ENCODE results near the gene EEF2KMT.
"Not testable (repeated sequence)": the region's sequence is repeated elsewhere in the genome, so short reads cannot be mapped to it uniquely, and the experiment has no call there.

Gene EEF2KMT

DNA sequence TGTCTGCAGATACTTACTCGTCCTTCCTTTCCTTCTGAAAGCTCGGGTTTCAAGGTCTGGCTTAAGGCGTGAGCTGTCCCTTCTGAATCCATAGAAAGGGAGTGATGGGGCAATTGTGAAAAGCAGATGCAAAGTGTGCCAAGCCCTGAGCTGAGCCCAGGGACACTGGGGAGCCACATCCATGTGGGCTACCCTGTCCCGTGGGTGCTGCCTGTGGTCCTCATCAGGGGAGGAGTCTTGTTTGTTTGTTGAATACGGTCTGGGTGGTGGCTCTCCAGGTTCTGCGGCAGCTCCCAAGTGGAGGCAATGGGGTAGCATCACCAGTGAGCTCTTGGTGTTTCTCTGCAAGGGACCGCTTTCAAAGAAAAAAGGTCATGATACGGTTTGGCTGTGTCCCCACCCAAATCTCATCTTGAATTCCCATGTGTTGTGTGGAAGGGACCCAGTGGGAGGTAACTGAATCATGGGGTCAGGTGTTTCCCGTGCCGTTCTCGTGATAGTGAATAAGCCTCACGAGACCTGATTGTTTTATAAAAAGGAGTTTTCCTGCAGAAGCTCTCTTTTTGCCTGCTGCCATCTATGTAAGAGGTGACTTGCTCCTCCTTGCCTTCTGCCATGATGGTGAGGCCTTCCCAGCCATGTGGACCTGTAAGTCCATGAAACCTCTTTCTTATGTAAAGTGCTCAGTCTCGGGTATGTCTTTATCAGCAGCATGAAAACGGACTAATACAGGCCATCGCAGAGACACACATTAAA lies 27.0 kb downstream of the EEF2KMT start:
- no peak for DNase-seq

DNA sequence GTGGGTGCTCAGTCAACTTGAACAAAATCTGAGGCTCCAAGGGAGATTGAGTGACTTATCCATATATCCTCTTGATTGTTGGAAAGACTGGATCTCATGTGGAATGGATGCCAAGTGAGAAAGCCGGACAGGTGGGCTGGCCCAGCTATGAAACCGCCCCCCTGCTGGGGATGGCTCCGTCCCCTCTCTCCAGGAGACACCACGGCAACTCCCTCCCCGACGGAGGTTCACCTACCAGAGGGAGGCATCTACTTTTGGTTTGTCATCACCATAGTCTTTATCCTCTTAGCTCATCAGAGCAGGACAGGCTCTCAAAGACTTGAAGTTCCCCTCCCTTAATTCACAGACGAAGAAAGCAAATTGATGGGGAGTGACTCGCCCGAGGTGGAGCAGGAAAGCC lies 27.7 kb downstream of the EEF2KMT start:
- DNase-seq = no peak

DNA sequence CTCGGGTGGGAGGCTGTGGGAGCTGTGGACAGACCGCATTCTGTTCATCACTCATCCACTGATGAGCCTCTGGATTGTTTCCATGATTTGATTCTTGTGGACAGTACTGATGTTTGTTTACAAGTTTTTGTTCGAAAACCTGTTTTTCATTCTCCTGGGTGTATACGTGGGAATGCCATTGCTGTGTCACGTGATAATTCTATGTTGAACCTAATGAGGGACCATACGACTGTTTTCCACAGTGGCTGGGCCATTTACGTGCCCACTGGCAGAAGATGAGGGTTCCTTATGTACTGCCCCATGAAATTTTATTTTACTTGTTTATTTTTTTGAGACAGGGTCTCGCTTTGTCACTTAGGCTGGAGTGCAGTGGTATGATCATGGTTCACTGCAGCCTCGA lies 28.5 kb downstream of the EEF2KMT start:
- no peak for DNase-seq

DNA sequence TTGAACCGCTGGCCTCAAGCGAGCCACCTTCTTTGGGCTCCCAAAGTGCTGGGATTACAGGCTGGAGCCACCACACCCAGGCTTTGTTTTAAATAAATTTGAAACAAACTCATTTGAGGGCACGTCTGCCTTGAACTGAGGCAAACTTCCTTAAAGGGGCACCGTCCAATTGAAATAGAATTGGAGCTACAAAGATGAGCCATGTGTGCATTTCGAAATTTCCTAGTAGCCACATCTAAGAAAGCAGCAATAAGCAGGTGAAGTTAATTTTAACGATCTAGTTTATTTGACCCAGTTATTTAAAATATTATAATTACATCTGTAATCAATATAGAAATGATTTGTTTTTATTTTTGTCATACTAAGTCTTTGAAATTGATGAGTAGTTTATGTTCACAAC lies 31.1 kb downstream of the EEF2KMT start:
- no peak for DNase-seq

DNA sequence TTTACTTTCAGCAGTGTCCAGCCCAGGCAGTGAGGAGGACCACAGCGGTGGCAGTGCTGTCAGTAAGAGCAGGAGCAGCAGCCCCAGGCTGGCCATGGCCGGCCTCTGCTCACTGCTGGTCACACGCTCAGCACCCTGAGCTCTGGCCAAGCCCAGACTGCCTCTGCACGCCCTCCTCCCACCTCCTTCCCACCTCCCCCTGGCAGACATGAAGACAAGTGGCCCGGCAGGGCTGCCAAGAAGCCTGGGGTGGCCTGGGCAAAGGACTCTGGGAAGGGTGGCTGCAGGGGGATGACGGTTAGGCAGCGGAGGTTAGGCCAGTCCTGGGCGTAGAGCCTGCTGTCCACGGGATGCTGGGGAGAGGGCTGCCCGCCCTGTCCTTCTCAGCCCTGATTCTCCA lies 31.8 kb downstream of the EEF2KMT start, which contains the start of gene C16orf89:
Gene C16orf89 (minus strand): TSS at position 144 of the 400 bp plus-strand sequence. CDS start 48 bp downstream, at position 96.
- DNase-seq = no peak

DNA sequence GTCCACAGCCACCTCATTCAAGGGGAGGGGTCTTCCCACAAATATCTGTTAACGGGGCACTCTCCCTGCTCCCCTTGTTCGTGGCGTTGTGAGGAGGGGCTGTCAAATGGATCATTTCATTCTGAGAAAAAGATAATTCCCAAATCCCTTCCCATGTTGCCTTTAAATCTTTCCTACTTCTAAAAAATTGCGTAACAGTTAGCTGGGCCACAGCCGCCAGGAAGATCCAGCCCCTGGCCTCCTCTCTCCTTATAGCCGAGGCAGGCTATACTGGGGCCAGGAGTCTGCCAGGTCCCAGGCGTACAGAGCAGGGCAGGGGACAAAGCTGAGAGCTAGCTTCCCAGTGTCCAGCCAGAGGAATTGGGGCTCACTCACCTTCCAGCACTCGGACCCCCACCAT lies 32.3 kb downstream of the EEF2KMT start:
- DNase-seq = no peak

DNA sequence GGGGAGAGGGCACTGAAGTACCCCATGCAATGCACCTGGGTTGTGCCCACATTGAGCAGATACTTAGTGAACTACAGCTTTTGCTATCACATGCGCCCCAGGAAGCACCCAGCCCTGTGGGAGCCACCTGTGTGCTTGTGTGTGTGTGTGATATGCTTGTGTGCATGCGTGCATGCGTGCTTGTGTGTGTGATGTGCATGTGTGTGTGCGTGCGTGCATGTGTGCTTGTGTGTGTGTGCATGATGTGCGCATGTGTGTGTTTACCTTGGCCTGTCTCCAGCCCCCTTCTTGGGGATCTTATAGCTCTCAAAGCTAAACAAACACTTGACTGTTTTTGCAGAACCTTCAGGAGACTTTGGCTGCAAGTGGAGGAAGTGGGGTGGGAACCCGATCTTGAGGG lies 32.7 kb downstream of the EEF2KMT start:
- peak; percentile 66 for DNase-seq

DNA sequence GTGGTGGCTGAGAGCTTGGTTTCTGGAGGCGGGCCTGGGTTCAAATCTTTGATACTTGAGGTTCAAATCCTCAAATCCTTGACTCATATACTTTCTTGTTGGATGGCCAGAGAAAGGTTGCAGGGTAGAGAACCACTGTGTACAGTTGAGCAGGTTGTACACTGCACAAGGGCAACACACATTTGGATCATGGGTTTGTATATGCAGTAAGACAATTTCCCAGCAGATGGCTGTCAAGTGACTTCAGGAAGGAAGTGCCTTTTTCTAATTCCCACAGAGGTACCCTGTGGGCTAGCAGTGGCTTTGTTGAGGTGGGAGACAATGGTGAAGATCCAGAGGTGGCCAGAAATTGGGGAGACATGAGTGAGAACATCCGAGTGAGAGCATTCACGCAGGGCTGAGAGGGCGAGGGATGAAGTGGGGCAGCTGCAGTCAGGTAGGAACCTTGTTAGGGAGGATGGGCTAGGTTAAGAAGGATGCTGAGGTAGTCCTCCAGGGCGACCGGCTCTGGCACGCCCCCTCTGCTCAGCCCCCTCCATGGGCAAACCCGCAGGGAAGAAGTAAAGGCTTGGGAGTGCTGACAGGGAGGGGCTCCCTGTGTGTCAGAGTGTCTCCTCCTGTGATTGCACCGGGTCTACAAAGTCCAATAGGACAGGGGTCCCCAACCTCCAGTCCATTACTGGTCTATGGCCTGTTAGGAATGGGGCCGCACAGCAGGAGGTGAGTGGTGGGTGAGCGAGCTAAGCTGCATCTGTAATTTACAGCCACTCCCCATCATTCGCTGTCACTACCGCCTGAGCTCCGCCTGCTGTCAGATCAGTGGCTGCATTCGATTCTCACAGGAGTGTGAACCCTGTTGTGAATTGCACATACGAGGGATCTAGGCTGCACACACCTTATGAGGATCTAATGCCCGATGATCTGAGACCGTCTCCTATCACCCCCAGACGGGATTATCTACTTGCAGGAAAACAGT lies 34.5 kb downstream of the EEF2KMT start:
- DNase-seq = peak; percentile 56

DNA sequence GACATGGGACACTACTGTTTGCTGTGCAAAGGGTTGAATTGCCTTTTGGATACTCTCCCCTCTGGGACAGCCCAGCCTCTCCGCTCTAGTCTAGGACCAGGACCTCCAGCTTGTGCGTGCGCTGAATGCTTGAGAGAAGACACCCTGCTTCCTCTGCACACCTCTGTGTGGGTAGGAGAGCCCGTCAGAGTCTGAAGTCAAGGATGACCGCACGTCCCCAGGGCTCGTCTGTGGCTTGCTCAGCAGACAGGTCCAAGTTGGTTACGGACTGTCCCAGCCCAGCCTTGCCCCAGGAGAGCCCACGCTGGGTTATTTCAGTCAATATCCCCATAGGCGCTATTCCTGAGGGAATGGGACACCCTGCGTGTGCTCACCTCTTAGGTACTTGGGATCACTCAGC lies 35.5 kb downstream of the EEF2KMT start:
- DNase-seq = no peak

DNA sequence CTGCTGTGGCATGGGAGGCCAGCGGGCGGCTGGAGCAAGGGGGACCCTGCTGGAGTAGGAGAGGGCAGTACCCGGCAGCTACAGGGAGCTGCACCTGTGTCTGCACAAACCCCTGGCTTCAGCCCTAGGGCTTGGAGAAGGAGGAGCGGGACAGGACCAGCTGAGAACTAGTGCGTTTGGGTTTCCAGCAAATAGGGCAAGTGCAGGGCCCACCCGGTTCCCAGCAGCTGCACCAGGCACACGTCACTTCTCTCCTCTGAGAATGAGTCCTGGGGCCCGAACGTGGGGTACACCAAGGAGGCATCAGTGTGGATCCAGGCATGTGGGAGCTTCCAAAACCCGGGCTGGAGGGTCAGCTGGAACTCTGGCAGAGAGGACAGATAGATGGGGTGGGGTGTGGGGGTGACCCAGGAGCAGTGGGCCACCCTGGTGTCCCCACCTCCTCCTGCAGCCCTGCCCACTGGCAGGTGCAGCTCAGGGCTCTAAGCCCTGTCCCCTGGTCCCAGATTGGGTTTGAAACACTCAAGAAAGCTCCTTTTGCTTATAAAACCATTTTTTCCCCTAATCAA lies 37.4 kb downstream of the EEF2KMT start:
- no peak for DNase-seq

DNA sequence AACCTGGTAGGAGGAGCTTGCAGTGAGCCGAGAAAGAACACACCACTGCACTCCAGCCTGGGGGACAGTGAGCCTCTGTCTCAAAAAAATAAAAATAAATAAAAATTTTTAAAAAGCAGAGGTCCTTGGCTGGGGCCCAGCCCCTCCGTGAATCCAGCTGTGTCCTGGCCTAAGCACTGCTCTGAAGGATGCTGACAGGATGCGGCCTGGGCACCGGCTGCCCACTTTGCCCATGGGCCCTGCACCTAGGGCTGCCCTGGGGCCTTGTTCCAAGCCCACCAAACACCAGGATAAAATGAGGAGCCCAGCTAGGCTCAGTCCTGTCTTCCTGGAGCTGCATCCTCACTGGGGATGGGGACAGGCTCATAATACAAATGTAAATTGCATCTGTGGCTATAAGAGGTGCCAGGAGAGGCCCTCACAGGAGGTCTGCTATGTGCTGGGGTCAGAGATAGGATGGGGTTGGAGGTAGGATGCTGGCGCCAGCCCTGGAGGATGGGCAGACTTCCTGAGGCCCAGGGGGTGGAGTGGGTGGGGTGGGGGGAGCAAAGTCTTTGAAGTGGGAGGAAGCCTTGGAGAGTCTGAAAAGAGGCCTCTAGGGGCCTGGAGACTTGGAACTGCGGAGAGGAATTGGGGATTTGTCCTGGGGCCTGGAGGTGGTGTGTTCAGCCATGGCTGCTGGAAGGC lies 38.1 kb downstream of the EEF2KMT start:
- no peak for DNase-seq

DNA sequence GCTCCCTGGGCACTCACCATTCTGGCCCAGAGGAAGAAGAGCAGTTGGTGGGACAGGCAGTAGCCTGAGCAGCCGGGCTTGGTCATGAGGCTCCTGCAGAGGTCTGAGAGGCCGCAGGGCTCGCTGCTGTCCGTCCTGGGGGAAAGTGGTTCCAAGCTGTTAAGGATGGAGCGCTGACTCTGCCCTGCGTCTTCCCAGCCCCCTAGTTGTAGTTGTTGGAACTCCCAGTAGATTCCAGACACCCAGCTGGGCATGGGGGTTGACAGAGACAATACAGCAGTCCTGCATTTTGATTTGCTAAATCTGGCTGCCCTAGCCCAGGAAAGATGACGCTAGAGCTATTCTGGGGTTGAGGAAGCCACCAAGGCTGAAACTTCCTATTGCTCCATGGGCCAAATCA lies 39.1 kb downstream of the EEF2KMT start:
- peak; percentile 11 for DNase-seq

DNA sequence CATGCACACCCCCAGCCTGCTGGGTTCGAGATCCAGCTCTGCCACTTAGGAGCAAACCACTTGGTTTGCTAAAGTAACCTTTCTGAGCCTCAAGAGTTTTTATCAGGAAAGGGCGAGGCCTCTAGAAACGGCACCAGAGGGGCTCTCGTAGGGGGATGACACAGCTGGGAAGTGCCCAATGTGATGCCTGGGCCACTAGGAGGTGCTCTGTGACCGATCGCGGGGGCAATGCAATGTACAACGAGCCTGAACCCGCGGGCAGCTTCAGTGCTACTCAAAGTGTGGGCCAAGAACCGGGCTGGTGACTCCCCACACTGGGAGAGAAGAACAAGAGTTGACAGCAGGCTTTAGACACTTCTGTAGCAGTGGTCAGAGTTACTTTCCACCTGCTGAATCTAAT lies 41.2 kb downstream of the EEF2KMT start:
- DNase-seq = peak; percentile 56

DNA sequence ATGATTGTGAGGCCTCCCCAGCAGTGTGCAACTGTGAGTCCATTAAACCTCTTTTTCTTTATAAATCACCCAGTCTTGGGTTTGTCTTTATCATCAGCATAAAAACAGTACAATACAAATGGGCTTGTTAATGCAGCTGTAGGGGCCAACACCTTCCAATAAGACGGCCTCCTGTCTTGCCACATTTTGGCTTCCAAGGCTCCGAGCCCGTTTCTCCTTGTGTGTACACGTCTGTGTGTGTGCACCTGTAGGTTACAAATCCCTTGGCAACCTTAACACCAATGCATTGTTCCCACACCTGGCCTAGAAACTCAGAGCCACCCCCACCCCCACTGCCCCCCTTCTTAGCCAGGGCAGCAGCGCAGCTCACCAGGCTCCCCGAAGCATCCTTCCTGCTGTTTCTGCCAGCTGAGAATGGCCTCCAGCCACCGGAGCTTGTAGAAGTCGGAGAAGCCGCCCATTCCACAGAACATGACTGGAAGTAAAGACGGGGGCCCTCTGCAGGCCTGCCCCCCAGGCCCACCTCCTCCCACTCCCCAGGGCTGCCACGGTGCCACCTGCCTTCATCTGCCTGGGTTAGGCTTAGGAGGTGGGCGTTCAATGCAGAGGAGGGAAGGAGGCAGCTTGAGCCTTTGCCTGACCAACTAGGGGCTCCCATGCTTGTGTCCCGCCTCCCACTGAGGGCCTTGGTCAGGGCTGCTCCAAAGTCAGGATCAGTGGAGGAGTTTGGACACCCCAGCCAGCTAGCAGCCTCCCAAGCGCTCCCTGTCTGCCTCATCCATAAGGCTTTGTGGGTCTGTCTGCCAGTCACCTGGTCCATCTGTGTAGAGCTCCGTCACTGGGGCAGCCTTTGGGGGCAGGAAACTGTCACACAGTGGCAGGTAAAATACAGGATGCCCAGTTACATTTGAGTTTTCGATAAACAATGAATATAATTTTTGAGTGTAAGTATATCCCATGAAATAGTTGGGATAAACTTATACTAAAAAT lies 42.4 kb downstream of the EEF2KMT start:
- DNase-seq = peak; percentile 30

DNA sequence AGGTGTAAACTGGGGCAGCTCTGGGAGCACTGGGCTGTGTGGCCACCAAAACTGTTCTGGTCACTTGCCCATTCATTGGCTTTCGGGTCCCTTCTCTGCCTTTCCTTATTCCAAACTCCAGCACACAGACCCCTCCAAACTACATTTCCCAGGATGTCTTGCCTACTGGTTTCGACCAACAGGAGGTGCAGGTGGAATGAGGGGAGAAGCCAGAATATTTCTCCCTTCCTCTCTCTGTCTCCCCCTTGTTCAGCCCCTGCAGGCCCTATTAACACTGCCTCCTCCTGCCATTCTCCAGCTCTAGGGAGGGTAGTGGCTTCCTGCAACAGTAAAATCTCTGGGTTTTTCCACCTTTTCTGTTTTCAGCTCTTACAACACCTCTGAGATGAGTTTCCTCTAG lies 50.7 kb downstream of the EEF2KMT start:
- no peak for DNase-seq

DNA sequence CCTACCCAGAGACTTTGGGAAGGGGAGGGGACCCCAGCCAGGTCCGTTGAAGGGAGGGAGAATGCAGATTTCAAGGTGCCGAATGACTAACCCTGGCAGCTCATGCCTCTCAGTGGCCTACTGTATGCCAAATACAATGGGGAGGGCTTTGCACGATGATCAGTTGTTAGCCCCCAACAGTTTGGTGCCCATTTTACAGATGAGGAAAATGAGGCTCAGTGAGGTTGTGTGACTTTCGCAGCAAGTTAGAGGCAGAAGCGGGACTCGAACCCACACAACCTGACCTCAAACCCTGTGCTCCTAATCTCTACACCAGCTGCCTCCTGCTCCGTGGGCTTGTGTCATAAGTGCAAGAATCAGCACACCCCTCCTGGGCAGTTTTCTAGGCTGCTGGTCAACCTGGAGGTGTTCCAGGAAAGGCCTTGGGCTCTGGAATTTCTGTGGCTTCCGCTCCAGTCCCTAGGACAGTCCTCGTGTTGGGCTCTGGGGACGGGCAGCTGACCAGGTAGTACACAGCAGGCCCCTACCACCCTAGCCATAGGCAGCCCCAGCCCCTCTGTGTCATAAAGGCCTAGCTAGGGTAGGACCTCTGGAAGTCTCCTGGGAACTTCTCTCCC lies 52.0 kb downstream of the EEF2KMT start:
- no peak for DNase-seq

DNA sequence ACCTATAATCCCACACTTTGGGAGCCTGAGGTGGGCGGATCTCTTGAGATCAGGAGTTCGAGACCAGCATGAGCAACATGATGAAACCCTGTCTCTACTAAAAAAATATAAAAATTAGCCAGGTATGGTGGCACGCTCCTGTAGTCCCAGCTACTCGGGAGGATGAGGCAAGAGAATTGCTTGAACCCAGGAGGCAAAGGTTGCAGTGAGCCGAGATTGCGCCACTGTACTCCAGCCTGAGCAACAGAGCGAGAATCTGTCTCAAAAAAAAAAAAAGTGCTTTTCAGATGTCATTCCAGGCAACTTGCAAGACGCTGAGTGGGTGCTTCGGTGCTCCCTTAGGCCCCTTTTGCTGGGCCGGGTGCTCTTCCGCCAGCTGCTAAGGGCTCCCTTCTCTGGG lies 53.0 kb downstream of the EEF2KMT start:
- DNase-seq = not testable (repeated sequence)

DNA sequence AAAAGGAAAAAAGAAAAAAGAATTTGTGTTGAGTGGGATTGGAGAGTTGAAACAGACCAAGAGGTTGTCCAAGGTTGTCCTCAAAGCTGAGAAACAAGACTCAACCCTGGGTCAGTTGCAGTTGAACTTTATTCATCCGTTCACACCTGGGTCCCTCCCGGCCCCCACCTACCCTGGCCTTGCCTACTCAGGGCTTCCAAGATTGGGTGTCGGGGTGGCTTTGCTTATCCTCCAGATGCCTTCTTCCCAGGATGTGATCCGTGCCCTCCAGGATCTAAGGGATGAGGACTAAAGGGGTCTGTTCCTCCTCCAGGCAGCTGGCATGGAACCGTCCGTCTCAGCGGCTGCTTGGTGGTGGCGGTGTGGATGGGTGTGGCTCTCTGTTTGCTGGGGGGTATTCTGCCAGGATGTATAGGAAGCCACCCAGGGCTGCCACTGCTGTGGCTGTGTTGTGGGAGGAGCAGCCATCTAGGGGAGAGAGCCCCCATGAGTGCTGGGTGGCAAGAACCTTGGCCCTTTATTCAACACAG lies 53.5 kb downstream of the EEF2KMT start:
- no peak for DNase-seq

DNA sequence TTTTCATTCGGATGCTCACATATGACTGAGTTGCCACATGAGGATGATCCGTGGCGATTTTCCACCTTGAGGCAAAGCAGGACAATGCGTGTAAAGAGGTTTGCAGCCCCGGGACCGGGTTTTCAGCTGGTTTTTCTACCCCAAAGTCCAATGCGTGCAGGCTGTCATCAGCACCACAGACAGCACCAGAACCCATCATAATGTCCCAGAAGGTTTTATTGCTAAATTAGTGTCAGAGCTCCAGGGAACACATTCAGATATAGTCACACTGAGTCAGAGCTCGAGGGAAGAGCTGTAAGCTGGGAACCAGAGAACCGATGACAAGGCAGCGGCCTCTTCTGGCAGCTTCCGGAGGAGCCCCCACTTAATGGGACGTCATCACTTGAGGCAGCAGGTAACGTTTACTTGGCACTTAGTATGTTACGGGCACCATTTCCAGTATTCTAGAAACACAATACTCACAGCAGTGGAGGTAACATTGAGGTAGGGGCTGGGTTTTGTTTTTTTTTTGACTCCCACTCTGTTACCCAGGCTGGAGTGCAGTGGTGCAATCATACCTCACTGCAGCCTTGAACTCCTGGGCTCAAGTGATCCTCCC lies 54.9 kb downstream of the EEF2KMT start:
- peak; percentile 25 for DNase-seq

DNA sequence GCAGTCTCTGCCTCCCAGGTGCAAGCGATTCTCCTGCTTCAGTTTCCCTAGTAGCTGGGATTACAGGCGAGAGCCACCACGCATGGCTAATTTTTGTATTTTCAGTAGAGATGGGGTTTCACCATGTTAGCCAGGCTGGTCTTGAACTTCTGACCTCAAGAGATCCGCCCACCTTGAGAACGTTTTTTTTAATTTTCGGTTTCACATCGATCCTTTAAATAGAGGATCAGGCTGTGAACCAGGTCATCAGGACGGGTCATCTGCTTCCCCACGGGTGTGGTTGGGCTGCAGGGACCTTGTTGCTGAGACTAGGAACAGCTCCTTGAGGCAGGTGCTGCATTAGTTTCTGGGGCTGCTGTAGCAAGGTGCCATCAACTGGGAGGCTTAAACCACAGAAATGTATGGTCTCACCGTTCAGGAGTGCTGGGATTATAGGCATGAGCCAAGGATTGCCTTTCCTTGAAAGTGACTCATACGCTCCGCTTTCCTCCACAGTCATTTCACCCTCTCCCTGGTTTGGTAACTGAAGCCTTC lies 55.9 kb downstream of the EEF2KMT start:
- no peak for DNase-seq
